ENCODE measurements around the gene PRSS1.
"Not testable (repeated sequence)": the region's sequence is repeated elsewhere in the genome, so short reads cannot be mapped to it uniquely, and the experiment has no call there.

The PRSS1 gene

GRCh38 chr7:142749218-142749993 is at the start of gene PRSS1:
Gene PRSS1, plus strand, starts transcription at chr7:142749472. Its CDS starts 13 bp downstream, at chr7:142749485.
- DNase-seq (ENCODE audit: low read depth in 4 of 4, low spot score in 1 of 4) = no peak

GRCh38 chr7:142700935-142701334 is 48.3 kb upstream of the PRSS1 start:
- not testable (repeated sequence) for DNase-seq (ENCODE audit: low read depth in 4 of 4, low spot score in 1 of 4)

GRCh38 chr7:142703655-142704305 is 45.5 kb upstream of the PRSS1 start:
- no peak for DNase-seq (ENCODE audit: low read depth in 4 of 4, low spot score in 1 of 4)

- DNase-seq (ENCODE audit: low read depth in 4 of 4, low spot score in 1 of 4) = not testable (repeated sequence)
Measured at GRCh38 chr7:142708726-142709125, 40.5 kb upstream of the PRSS1 start.

GRCh38 chr7:142709921-142710320 is 39.4 kb upstream of the PRSS1 start:
- DNase-seq (ENCODE audit: low read depth in 4 of 4, low spot score in 1 of 4) = no peak

GRCh38 chr7:142711196-142711595 is 38.1 kb upstream of the PRSS1 start:
- no peak for DNase-seq (ENCODE audit: low read depth in 4 of 4, low spot score in 1 of 4)

GRCh38 chr7:142711746-142712616 is 37.3 kb upstream of the PRSS1 start:
- no peak for DNase-seq (ENCODE audit: low read depth in 4 of 4, low spot score in 1 of 4)

GRCh38 chr7:142712617-142712957 is 36.7 kb upstream of the PRSS1 start:
- DNase-seq (ENCODE audit: low read depth in 4 of 4, low spot score in 1 of 4) = no peak

- DNase-seq (ENCODE audit: low read depth in 4 of 4, low spot score in 1 of 4) = no peak
Measured at GRCh38 chr7:142714375-142714774, 34.9 kb upstream of the PRSS1 start.

GRCh38 chr7:142716596-142716995 is 32.7 kb upstream of the PRSS1 start:
- DNase-seq (ENCODE audit: low read depth in 4 of 4, low spot score in 1 of 4) = no peak

GRCh38 chr7:142717453-142717852 is 31.8 kb upstream of the PRSS1 start:
- no peak for DNase-seq (ENCODE audit: low read depth in 4 of 4, low spot score in 1 of 4)

- no peak for DNase-seq (ENCODE audit: low read depth in 4 of 4, low spot score in 1 of 4)
Measured at GRCh38 chr7:142718313-142718712, 31.0 kb upstream of the PRSS1 start.

- no peak for DNase-seq (ENCODE audit: low read depth in 4 of 4, low spot score in 1 of 4)
Measured at GRCh38 chr7:142720172-142720773, 29.0 kb upstream of the PRSS1 start.

GRCh38 chr7:142720986-142721385 is 28.3 kb upstream of the PRSS1 start:
- no peak for DNase-seq (ENCODE audit: low read depth in 4 of 4, low spot score in 1 of 4)

GRCh38 chr7:142722248-142722794 is 27.0 kb upstream of the PRSS1 start:
- DNase-seq (ENCODE audit: low read depth in 4 of 4, low spot score in 1 of 4) = no peak

- DNase-seq (ENCODE audit: low read depth in 4 of 4, low spot score in 1 of 4) = no peak
Measured at GRCh38 chr7:142733271-142733670, 16.0 kb upstream of the PRSS1 start.

- DNase-seq (ENCODE audit: low read depth in 4 of 4, low spot score in 1 of 4) = no peak
Measured at GRCh38 chr7:142739923-142740492, 9.3 kb upstream of the PRSS1 start.

GRCh38 chr7:142740786-142741185 is 8.5 kb upstream of the PRSS1 start:
- no peak for DNase-seq (ENCODE audit: low read depth in 4 of 4, low spot score in 1 of 4)

GRCh38 chr7:142741932-142742331 is 7.3 kb upstream of the PRSS1 start:
- DNase-seq (ENCODE audit: low read depth in 4 of 4, low spot score in 1 of 4) = not testable (repeated sequence)

- DNase-seq (ENCODE audit: low read depth in 4 of 4, low spot score in 1 of 4) = no peak
Measured at GRCh38 chr7:142745091-142745635, 4.1 kb upstream of the PRSS1 start.
